HG02571 (cell line): Measurements from ENCODE around the gene SIRT7.
A peak's percentile ranks its signal among the peaks of the same experiment; 100 is the strongest.
"Not testable (repeated sequence)": the region's sequence is repeated elsewhere in the genome, so short reads cannot be mapped to it uniquely, and the experiment has no call there.

Experiments used
- ATAC-seq: cut with Tn5 transposase; IDR thresholded peaks from one replicate; pipeline ENCODE4 v1.9.1; 2021; ENCODE audit warnings: mild to moderate bottlenecking, moderate library complexity; ENCODE audit not compliant: unreplicated experiment

SIRT7 gene

GRCh38 chr17:81921996-81922565 lies 4.1 kb upstream of the SIRT7 start:
- no peak for ATAC-seq

- no peak for ATAC-seq
These were observed 3.5 kb upstream of the SIRT7 start for GRCh38 chr17:81921537-81921862.

GRCh38 chr17:81920612-81921536 lies 2.9 kb upstream of the SIRT7 start:
- ATAC-seq, result no peak

GRCh38 chr17:81918832-81919545 lies 1.0 kb upstream of the SIRT7 start:
- ATAC-seq, result no peak

- not testable (repeated sequence) for ATAC-seq
These were observed 325 bp upstream of the SIRT7 start for GRCh38 chr17:81918333-81918669.

- ATAC-seq, result no peak
These were observed 1.6 kb downstream of the SIRT7 start for GRCh38 chr17:81916234-81917001.

GRCh38 chr17:81915331-81915730 lies 2.6 kb downstream of the SIRT7 start:
- ATAC-seq, result no peak

GRCh38 chr17:81914103-81914850 lies 3.7 kb downstream of the SIRT7 start:
- no peak for ATAC-seq

- ATAC-seq, result no peak
These were observed 4.4 kb downstream of the SIRT7 start for GRCh38 chr17:81913394-81914102.

- ATAC-seq, result no peak
These were observed 5.3 kb downstream of the SIRT7 start for GRCh38 chr17:81912441-81913309.

GRCh38 chr17:81911969-81912368 lies 6.0 kb downstream of the SIRT7 start:
- ATAC-seq, result no peak

- peak; percentile 62 for ATAC-seq
These were observed 6.6 kb downstream of the SIRT7 start, which contains the start of gene PCYT2 for GRCh38 chr17:81911277-81911961. TSS of gene PCYT2 (minus strand) at chr17:81911399. CDS start at chr17:81911355, 44 bp downstream.

- ATAC-seq, result peak; percentile 20
These were observed 7.1 kb downstream of the SIRT7 start for GRCh38 chr17:81910840-81911276.

- ATAC-seq, result no peak
These were observed 7.8 kb downstream of the SIRT7 start for GRCh38 chr17:81909966-81910839.

- no peak for ATAC-seq
These were observed 8.7 kb downstream of the SIRT7 start for GRCh38 chr17:81909231-81909630.

- no peak for ATAC-seq
These were observed 9.2 kb downstream of the SIRT7 start for GRCh38 chr17:81908793-81909192.
